ENCODE results near the gene NISCH.

Gene NISCH

DNA sequence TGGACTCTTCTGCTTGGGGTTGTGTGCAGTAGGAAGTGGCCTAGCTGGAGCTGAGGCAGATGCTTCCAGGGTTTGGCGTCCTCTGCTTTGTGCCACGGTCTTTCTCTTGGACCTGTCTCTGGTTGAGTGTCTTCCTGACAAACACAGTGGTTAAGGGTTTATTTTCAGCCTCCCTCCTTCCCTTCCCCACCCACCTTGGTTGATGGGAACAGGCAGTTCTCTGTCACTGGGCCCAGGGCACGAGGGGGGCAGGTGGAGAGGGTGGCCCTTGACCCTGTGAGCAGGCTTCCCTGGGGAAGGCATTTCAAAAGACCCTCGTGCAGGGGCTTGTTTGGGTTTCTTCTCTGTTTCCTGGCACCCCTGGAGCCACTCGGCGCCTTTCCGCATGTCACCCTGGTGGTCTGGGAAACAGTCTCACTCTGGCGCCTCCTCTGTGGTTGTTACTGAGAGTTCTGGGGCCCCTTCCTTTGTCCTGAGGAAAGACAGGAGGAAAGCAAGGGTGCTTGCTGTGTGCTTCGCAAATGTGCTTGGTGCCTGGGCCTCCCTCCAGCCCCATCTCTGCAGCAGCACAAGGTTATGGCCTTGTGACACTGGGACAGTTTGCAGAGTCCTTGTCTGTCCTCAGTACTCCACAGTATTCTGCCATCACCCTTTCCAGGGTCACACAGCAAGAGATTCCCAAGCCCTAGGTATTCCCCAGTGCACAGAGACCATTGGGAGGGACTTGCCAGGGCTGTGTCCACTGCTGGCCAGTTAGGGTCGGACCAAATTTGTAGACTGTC, 29.5 kb downstream of the NISCH start:
- H3K9ac ChIP-seq (ENCODE audit: low read depth, low read length, poor library complexity, severe bottlenecking), result no peak overlapping the region
- no peak for TF ChIP-seq EZH2phosphoT487 (IDR thresholded peaks at IDR 0.05; ENCODE audit: borderline replicate concordance)
- TF ChIP-seq, protein P1, sequence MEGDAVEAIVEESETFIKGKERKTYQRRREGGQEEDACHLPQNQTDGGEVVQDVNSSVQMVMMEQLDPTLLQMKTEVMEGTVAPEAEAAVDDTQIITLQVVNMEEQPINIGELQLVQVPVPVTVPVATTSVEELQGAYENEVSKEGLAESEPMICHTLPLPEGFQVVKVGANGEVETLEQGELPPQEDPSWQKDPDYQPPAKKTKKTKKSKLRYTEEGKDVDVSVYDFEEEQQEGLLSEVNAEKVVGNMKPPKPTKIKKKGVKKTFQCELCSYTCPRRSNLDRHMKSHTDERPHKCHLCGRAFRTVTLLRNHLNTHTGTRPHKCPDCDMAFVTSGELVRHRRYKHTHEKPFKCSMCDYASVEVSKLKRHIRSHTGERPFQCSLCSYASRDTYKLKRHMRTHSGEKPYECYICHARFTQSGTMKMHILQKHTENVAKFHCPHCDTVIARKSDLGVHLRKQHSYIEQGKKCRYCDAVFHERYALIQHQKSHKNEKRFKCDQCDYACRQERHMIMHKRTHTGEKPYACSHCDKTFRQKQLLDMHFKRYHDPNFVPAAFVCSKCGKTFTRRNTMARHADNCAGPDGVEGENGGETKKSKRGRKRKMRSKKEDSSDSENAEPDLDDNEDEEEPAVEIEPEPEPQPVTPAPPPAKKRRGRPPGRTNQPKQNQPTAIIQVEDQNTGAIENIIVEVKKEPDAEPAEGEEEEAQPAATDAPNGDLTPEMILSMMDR (conservative IDR thresholded peaks at IDR 0.05; ENCODE audit: low read length), result no peak
- H3F3A ChIP-seq (ENCODE audit: low read depth), result no peaks in the 10 kb centered on the region
- H3K79me2 ChIP-seq (ENCODE audit: insufficient read depth, low read length), result no peaks in the 10 kb centered on the region
- no peaks in the 10 kb centered on the region for H3K27me3 ChIP-seq (ENCODE audit: insufficient read depth, low read length, poor library complexity, severe bottlenecking)
- H2AFZ ChIP-seq (ENCODE audit: low read length), result no peak overlapping the region
- no peak overlapping the region for H3K4me3 ChIP-seq (ENCODE audit: low read length, poor library complexity, severe bottlenecking)
- no peaks in the 10 kb centered on the region for H3K9me3 ChIP-seq (ENCODE audit: insufficient read depth, low read depth, low read length)
- no peak overlapping the region for H3K4me2 ChIP-seq (ENCODE audit: low read depth, low read length, poor library complexity, severe bottlenecking)
- H3K36me3 ChIP-seq (ENCODE audit: insufficient read depth, low read length), result peaks cover 76% of the 10 kb centered on the region; the same call in 1 of the 2 replicates
- H3K9me2 ChIP-seq (replicated peaks; ENCODE audit: low read depth, low read length), result no peaks in the 10 kb centered on the region
- no peaks in the 10 kb centered on the region for H3K4me1 ChIP-seq (ENCODE audit: insufficient read depth, low read length, poor library complexity, severe bottlenecking)
- no peaks in the 10 kb centered on the region for H4K20me1 ChIP-seq (ENCODE audit: insufficient read depth, low read length, poor library complexity, severe bottlenecking)

DNA sequence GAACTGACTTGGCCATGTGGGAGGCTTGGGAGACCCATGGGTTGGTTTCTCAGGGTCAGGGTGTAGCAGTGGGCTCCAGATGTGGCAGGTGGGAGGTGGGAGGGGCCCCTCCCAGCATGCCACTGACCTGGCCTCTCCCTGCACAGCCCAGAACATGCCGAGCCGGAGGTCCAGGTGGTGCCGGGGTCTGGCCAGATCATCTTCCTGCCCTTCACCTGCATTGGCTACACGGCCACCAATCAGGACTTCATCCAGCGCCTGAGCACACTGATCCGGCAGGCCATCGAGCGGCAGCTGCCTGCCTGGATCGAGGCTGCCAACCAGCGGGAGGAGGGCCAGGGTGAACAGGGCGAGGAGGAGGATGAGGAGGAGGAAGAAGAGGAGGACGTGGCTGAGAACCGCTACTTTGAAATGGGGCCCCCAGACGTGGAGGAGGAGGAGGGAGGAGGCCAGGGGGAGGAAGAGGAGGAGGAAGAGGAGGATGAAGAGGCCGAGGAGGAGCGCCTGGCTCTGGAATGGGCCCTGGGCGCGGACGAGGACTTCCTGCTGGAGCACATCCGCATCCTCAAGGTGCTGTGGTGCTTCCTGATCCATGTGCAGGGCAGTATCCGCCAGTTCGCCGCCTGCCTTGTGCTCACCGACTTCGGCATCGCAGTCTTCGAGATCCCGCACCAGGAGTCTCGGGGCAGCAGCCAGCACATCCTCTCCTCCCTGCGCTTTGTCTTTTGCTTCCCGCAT, 31.8 kb downstream of the NISCH start:
- H3K27me3 ChIP-seq (ENCODE audit: insufficient read depth, low read length, poor library complexity, severe bottlenecking), result no peaks in the 10 kb centered on the region
- H3K4me2 ChIP-seq (ENCODE audit: low read depth, low read length, poor library complexity, severe bottlenecking), result no peak overlapping the region
- H3K36me3 ChIP-seq (ENCODE audit: insufficient read depth, low read length), result peaks cover 77% of the 10 kb centered on the region; the same call in 1 of the 2 replicates
- H3F3A ChIP-seq (ENCODE audit: low read depth), result no peaks in the 10 kb centered on the region
- H4K20me1 ChIP-seq (ENCODE audit: insufficient read depth, low read length, poor library complexity, severe bottlenecking), result no peaks in the 10 kb centered on the region
- TF ChIP-seq EZH2phosphoT487 (IDR thresholded peaks at IDR 0.05; ENCODE audit: borderline replicate concordance), result no peak
- TF ChIP-seq, protein P1 (conservative IDR thresholded peaks at IDR 0.05; ENCODE audit: low read length), result no peak
- no peaks in the 10 kb centered on the region for H3K9me3 ChIP-seq (ENCODE audit: insufficient read depth, low read depth, low read length)
- H3K9ac ChIP-seq (ENCODE audit: low read depth, low read length, poor library complexity, severe bottlenecking), result no peak overlapping the region
- H3K9me2 ChIP-seq (replicated peaks; ENCODE audit: low read depth, low read length), result no peaks in the 10 kb centered on the region
- no peaks in the 10 kb centered on the region for H3K79me2 ChIP-seq (ENCODE audit: insufficient read depth, low read length)
- H2AFZ ChIP-seq (ENCODE audit: low read length), result no peak overlapping the region
- H3K4me1 ChIP-seq (ENCODE audit: insufficient read depth, low read length, poor library complexity, severe bottlenecking), result no peaks in the 10 kb centered on the region
- H3K4me3 ChIP-seq (ENCODE audit: low read length, poor library complexity, severe bottlenecking), result no peak overlapping the region

DNA sequence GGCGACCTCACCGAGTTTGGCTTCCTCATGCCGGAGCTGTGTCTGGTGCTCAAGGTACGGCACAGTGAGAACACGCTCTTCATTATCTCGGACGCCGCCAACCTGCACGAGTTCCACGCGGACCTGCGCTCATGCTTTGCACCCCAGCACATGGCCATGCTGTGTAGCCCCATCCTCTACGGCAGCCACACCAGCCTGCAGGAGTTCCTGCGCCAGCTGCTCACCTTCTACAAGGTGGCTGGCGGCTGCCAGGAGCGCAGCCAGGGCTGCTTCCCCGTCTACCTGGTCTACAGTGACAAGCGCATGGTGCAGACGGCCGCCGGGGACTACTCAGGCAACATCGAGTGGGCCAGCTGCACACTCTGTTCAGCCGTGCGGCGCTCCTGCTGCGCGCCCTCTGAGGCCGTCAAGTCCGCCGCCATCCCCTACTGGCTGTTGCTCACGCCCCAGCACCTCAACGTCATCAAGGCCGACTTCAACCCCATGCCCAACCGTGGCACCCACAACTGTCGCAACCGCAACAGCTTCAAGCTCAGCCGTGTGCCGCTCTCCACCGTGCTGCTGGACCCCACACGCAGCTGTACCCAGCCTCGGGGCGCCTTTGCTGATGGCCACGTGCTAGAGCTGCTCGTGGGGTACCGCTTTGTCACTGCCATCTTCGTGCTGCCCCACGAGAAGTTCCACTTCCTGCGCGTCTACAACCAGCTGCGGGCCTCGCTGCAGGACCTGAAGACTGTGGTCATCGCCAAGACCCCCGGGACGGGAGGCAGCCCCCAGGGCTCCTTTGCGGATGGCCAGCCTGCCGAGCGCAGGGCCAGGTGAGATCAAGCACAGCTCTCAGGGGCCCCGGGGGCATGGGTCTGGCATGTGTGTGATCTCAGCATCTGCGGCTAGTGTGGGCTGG, 32.6 kb downstream of the NISCH start:
- Histone ChIP-seq H3K4me1 (ENCODE audit: insufficient read depth, low read length, poor library complexity, severe bottlenecking) (no peaks in the 10 kb centered on the region), H3K79me2 (ENCODE audit: insufficient read depth, low read length) (no peaks in the 10 kb centered on the region), H3K27me3 (ENCODE audit: insufficient read depth, low read length, poor library complexity, severe bottlenecking) (no peaks in the 10 kb centered on the region), H2AFZ (ENCODE audit: low read length) (no peak overlapping the region), H3F3A (ENCODE audit: low read depth) (no peaks in the 10 kb centered on the region), H3K4me3 (ENCODE audit: low read length, poor library complexity, severe bottlenecking) (no peak overlapping the region), H3K36me3 (ENCODE audit: insufficient read depth, low read length) (peaks cover 79% of the 10 kb centered on the region; the same call in 1 of the 2 replicates), H3K9me2 (replicated peaks; ENCODE audit: low read depth, low read length) (no peaks in the 10 kb centered on the region), H3K9ac (ENCODE audit: low read depth, low read length, poor library complexity, severe bottlenecking) (no peak overlapping the region), H3K9me3 (ENCODE audit: insufficient read depth, low read depth, low read length) (no peaks in the 10 kb centered on the region), H4K20me1 (ENCODE audit: insufficient read depth, low read length, poor library complexity, severe bottlenecking) (no peaks in the 10 kb centered on the region), H3K4me2 (ENCODE audit: low read depth, low read length, poor library complexity, severe bottlenecking) (no peak overlapping the region)
- no peak for TF ChIP-seq EZH2phosphoT487 (IDR thresholded peaks at IDR 0.05; ENCODE audit: borderline replicate concordance)
- TF ChIP-seq, protein P1 (conservative IDR thresholded peaks at IDR 0.05; ENCODE audit: low read length), result no peak
